Osteoblast (primary cell): Measurements from ENCODE around the gene RPL22L1. TPM values are rescaled to one million over a fixed set of nuclear protein-coding genes. Genes with fewer than 3 reads are reported as not detected.
"Not testable (repeated sequence)": the region's sequence is repeated elsewhere in the genome, so short reads cannot be mapped to it uniquely, and the experiment has no call there.

Experiments
- DNase-seq: peaks from one replicate; pipeline ENCODE4 v3.0.0; 2011; ENCODE audit warnings: low spot score, mixed read lengths; ENCODE audit not compliant: insufficient read length; ENCODE audit errors: missing footprints
- H2AFZ ChIP-seq: 2 replicates; pipeline ENCODE4 v1.6.0; 2011; ENCODE audit warnings: mild to moderate bottlenecking, low read length
- H3K27ac ChIP-seq: 2 replicates; pipeline ENCODE4 v1.5.1; 2011; ENCODE audit warnings: mild to moderate bottlenecking, low read depth, low read length, moderate library complexity
- H3K27me3 ChIP-seq: 2 replicates; pipeline ENCODE4 v1.6.0; 2012; ENCODE audit warnings: mild to moderate bottlenecking, control low read depth, inconsistent platforms, low read length, moderate library complexity; ENCODE audit not compliant: insufficient read depth
- H3K36me3 ChIP-seq: 2 replicates; pipeline ENCODE4 v1.5.1; 2011; ENCODE audit warnings: mild to moderate bottlenecking, low read length, control low read depth, moderate library complexity; ENCODE audit not compliant: insufficient read depth
- H3K4me1 ChIP-seq: 2 replicates; pipeline ENCODE4 v1.5.1; 2011; ENCODE audit warnings: mild to moderate bottlenecking, low read length, control low read depth, moderate library complexity; ENCODE audit not compliant: insufficient read depth
- H3K4me2 ChIP-seq: 2 replicates; pipeline ENCODE4 v1.6.0; 2011; ENCODE audit warnings: mild to moderate bottlenecking, low read length; ENCODE audit not compliant: insufficient read depth
- H3K4me3 ChIP-seq: fragments of 200-600 bp; sonication (generic); 3 replicates; pipeline ENCODE4 v1.5.1; 2012; ENCODE audit warnings: mild to moderate bottlenecking, low read length, inconsistent platforms; ENCODE audit not compliant: insufficient read depth
- H3K79me2 ChIP-seq: 2 replicates; pipeline ENCODE4 v1.6.0; 2012; ENCODE audit warnings: mild to moderate bottlenecking, low read length, control low read depth, inconsistent platforms; ENCODE audit not compliant: insufficient read depth
- H3K9me3 ChIP-seq: 2 replicates; pipeline ENCODE4 v1.5.1; 2011; ENCODE audit warnings: low read depth, low read length, control low read depth
- H4K20me1 ChIP-seq: 2 replicates; pipeline ENCODE4 v1.6.0; 2012; ENCODE audit warnings: mild to moderate bottlenecking, low read length, control low read depth; ENCODE audit not compliant: insufficient read depth
- CTCF ChIP-seq: IDR thresholded peaks from 2 replicates; pipeline ENCODE4 v1.5.1; 2011; ENCODE audit warnings: mild to moderate bottlenecking, low read depth, low read length, moderate library complexity; ENCODE audit errors: extremely low read depth
- total RNA-seq: library from RNA; depleted of rRNA; stranded (reverse); fragments of >200 nt; gene quantifications from 2 replicates; pipeline ENCODE4 v1.2.3, GENCODE V29; 2012

Gene RPL22L1
- total RNA-seq, 1 donor, result 297 TPM

DNA sequence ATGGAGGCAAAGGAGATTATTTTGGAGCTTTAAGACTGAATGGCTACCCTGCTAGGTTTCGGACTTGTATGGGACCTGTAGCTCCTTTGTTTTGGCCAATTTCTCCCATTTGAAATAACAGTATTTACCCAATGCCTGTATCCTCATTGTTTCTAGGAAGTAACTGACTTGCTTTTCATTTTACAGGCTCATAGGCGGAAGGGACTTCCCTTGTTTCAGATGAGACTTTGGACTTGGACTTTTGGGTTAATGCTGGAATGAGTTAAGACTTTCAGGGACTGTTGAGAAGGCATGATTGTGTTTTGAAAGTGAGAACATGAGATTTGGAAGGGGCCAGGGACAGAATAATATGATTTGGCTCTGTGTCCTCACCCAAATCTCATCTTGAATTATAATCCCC is 28.0 kb upstream of the RPL22L1 start:
- Histone ChIP-seq H3K79me2 (no peaks in the 10 kb centered on the region), H3K27ac (no peak overlapping the region), H3K4me1 (no peaks in the 10 kb centered on the region), H3K27me3 (no peaks in the 10 kb centered on the region), H3K4me3 (no peak overlapping the region), H3K9me3 (no peaks in the 10 kb centered on the region), H4K20me1 (peaks cover 3% of the 10 kb centered on the region), H3K4me2 (no peak overlapping the region), H2AFZ (no peak overlapping the region), H3K36me3 (peaks cover 4% of the 10 kb centered on the region)
- TF ChIP-seq CTCF, result no peak
- DNase-seq, result no peak

- H3K36me3 ChIP-seq, H4K20me1 ChIP-seq, H3K79me2 ChIP-seq, H3K4me2 ChIP-seq, H3K4me3 ChIP-seq, H3K27me3 ChIP-seq, H3K4me1 ChIP-seq, H3K27ac ChIP-seq, H3K9me3 ChIP-seq, DNase-seq, H2AFZ ChIP-seq: not testable (repeated sequence)
Observed at GRCh38 chr3:170897199-170897598, 27.2 kb upstream of the RPL22L1 start.

GRCh38 chr3:170896781-170897180 is 26.8 kb upstream of the RPL22L1 start:
- Histone ChIP-seq H3K4me1 (no peaks in the 10 kb centered on the region), H3K27me3 (no peaks in the 10 kb centered on the region), H3K79me2 (no peaks in the 10 kb centered on the region), H3K4me2 (no peak overlapping the region), H3K36me3 (peaks cover 4% of the 10 kb centered on the region), H3K27ac (no peak overlapping the region), H2AFZ (no peak overlapping the region), H3K4me3 (no peak overlapping the region), H3K9me3 (no peaks in the 10 kb centered on the region), H4K20me1 (peaks cover 3% of the 10 kb centered on the region)
- no peak for TF ChIP-seq CTCF
- no peak for DNase-seq

DNA sequence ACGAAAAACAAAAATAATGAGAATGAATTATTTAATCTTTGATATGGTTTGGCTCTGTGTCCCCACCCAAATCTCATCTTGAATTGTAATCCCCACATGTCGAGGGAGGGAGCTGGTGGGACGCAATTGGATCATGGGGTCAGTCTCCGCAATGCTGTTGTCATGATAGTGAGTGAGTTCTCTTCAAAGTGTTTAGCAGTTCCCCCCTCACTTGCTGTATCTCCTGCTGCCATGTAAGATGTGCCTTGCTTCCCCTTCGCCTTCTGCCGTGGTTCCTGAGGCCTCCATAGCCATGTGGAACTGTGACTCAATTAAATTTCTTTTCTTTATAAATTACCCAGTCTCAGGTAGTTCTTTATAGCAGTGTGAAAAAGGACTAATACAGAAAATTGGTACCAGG is 26.3 kb upstream of the RPL22L1 start:
- H4K20me1 ChIP-seq, H3K4me1 ChIP-seq, H2AFZ ChIP-seq, H3K9me3 ChIP-seq, H3K4me2 ChIP-seq, H3K4me3 ChIP-seq, H3K27me3 ChIP-seq, H3K79me2 ChIP-seq, H3K27ac ChIP-seq, DNase-seq, H3K36me3 ChIP-seq: not testable (repeated sequence)

DNA sequence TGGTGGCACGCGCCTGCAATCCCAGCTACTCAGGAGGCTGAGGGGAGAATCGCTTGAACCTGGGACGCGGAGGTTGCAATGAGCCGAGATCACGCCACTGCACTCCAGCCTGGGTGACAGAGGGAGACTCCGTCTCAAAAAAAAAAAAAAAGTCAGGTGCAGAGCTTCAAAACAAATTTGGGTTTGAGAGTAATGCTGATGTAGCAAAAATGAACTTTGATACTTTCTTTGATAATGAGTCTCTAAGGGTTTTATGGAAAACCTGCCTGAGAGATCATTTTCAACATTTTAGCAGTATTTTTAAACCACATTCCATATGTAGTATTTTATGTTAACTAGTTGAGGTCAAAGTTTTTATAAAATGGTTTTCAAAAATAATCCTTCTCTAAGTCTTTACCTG is 23.9 kb upstream of the RPL22L1 start:
- H3K4me2 ChIP-seq, result no peak overlapping the region
- H2AFZ ChIP-seq, result no peak overlapping the region
- no peaks in the 10 kb centered on the region for H3K27me3 ChIP-seq
- peaks cover 4% of the 10 kb centered on the region for H3K36me3 ChIP-seq
- no peak for DNase-seq
- TF ChIP-seq CTCF, result no peak
- no peak overlapping the region for H3K27ac ChIP-seq
- H3K4me1 ChIP-seq, result no peaks in the 10 kb centered on the region
- H3K9me3 ChIP-seq, result no peaks in the 10 kb centered on the region
- no peaks in the 10 kb centered on the region for H3K79me2 ChIP-seq
- H4K20me1 ChIP-seq, result no peaks in the 10 kb centered on the region
- no peak overlapping the region for H3K4me3 ChIP-seq
